ENCODE results near the gene FUT1. TPM values are rescaled to one million over a fixed set of nuclear protein-coding genes. Genes with fewer than 3 reads are reported as not detected.

The FUT1 gene
- total RNA-seq, 4 donors from 2014 or later, result 0.98 to 4.2 (median 2.4) TPM

GRCh38 chr19:48760504-48761205 is 8.2 kb upstream of the FUT1 start:
- Histone ChIP-seq H3K4me3 (no peak overlapping the region), H3K27me3 (no peaks in the 10 kb centered on the region), H3K36me3 (no peaks in the 10 kb centered on the region), H3K4me1 (no peaks in the 10 kb centered on the region), H3K9me3 (no peaks in the 10 kb centered on the region), H3K27ac (peak overlapping the region in 1 of 4 donors; percentile 40)
- 60 to 65% methylated on average over 16 of the region's 16 CpGs for WGBS, 2 donors
- no peak for TF ChIP-seq EP300 (IDR thresholded peaks at IDR 0.05)
- TF ChIP-seq POLR2A (IDR thresholded peaks at IDR 0.05), result no peak
- TF ChIP-seq CTCF (IDR thresholded peaks at IDR 0.05), result no peak
- no peak for DNase-seq (ENCODE audit: low spot score in 2 of 2)

GRCh38 chr19:48757741-48758144 is 5.3 kb upstream of the FUT1 start:
- H3K4me1 ChIP-seq, result peaks cover 0 to 10% (median 4%) of the 10 kb centered on the region in 4 donors
- no peak overlapping the region for H3K27ac ChIP-seq
- no peaks in the 10 kb centered on the region for H3K9me3 ChIP-seq
- WGBS, 2 donors, result 76 to 82% methylated on average over 10 to 13 of the region's 14 CpGs
- H3K36me3 ChIP-seq, result no peaks in the 10 kb centered on the region
- no peak for DNase-seq (ENCODE audit: low spot score in 2 of 2)
- TF ChIP-seq EP300 (IDR thresholded peaks at IDR 0.05), result no peak
- no peak overlapping the region for H3K4me3 ChIP-seq
- H3K27me3 ChIP-seq, result peaks cover 0 to 13% of the 10 kb centered on the region in 2 donors

- Histone ChIP-seq H3K36me3 (no peaks in the 10 kb centered on the region), H3K4me1 (peaks cover 0 to 15% (median 8%) of the 10 kb centered on the region in 4 donors), H3K4me3 (no peak overlapping the region), H3K9me3 (no peaks in the 10 kb centered on the region), H3K27me3 (peaks cover 0 to 18% of the 10 kb centered on the region in 2 donors), H3K27ac (no peak overlapping the region)
- WGBS, 2 donors, result 82 to 94% methylated on average over 11 of the region's 12 CpGs
- no peak for DNase-seq (ENCODE audit: low spot score in 2 of 2)
- no peak for TF ChIP-seq EP300 (IDR thresholded peaks at IDR 0.05)
- TF ChIP-seq POLR2A (IDR thresholded peaks at IDR 0.05), result no peak
- TF ChIP-seq CTCF (IDR thresholded peaks at IDR 0.05), result no peak
These were observed 4.7 kb upstream of the FUT1 start for GRCh38 chr19:48757089-48757675.

- 77 to 83% methylated on average over 9 of the region's 9 CpGs for WGBS, 2 donors
- H3K9me3 ChIP-seq, result no peaks in the 10 kb centered on the region
- H3K4me3 ChIP-seq, result no peak overlapping the region
- peaks cover 0 to 19% (median 8%) of the 10 kb centered on the region in 4 donors for H3K4me1 ChIP-seq
- TF ChIP-seq CTCF (IDR thresholded peaks at IDR 0.05), result no peak
- TF ChIP-seq EP300 (IDR thresholded peaks at IDR 0.05), result no peak
- TF ChIP-seq POLR2A (IDR thresholded peaks at IDR 0.05), result no peak
- peaks cover 0 to 23% of the 10 kb centered on the region in 2 donors for H3K27me3 ChIP-seq
- H3K27ac ChIP-seq, result no peak overlapping the region
- no peak for DNase-seq (ENCODE audit: low spot score in 2 of 2)
- no peaks in the 10 kb centered on the region for H3K36me3 ChIP-seq
These were observed 4.2 kb upstream of the FUT1 start for GRCh38 chr19:48756686-48757085.

GRCh38 chr19:48756212-48756611 is 3.8 kb upstream of the FUT1 start:
- Histone ChIP-seq H3K4me1 (peaks cover 0 to 22% (median 8%) of the 10 kb centered on the region in 4 donors), H3K27ac (no peak overlapping the region), H3K4me3 (no peak overlapping the region), H3K27me3 (peaks cover 0 to 28% of the 10 kb centered on the region in 2 donors), H3K9me3 (no peaks in the 10 kb centered on the region), H3K36me3 (no peaks in the 10 kb centered on the region)
- no peak for DNase-seq (ENCODE audit: low spot score in 2 of 2)
- no peak for TF ChIP-seq CTCF (IDR thresholded peaks at IDR 0.05)
- TF ChIP-seq EP300 (IDR thresholded peaks at IDR 0.05), result no peak
- TF ChIP-seq POLR2A (IDR thresholded peaks at IDR 0.05), result no peak
- 83 to 88% methylated on average over 9 to 11 of the region's 11 CpGs for WGBS, 2 donors

All from tibial nerve (tissue), 4 donors.